ENCODE data around the gene AP2B1. TPM values are rescaled to one million over a fixed set of nuclear protein-coding genes. Genes with fewer than 3 reads are reported as not detected.

Gene AP2B1
- total RNA-seq, 2 experiments from 2014 or later, result 166 to 184 TPM

DNA sequence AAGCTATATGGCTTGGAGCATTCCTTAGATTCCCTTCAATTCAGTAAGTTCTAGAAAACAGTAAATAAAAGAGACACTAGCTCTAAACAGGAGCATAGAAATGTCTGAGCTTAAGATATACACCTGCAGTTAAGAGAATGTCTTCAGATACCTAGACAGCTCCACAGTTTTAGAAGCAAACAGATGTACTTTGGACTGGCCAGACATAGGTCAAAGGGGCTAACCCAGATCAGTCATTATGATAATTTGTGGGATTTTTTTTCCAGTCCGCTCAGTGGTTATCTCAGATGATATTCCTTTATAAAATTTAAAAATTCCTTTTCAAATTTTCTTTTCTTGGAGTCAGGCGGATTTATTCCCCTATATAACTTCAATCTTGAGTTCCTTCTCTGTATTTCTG is 78.5 kb downstream of the AP2B1 start:
- Mint-ChIP-seq H3K4me3 (no peak overlapping the region), H3K27me3 (no peaks in the 10 kb centered on the region), H3K36me3 (peaks cover 16% of the 10 kb centered on the region), H3K27ac (no peak overlapping the region), H3K4me1 (no peaks in the 10 kb centered on the region), H3K9me3 (ENCODE audit: low read depth) (no peaks in the 10 kb centered on the region)
- ATAC-seq (no peak), DNase-seq (no peak)
- CTCF ChIA-PET, result interaction anchor here (0.8 to 1.0 kb wide), 2 partner anchors 24 to 52 kb away, joined by 3 read pairs; no protein-coding TSS in a partner anchor

GRCh38 chr17:35666070-35666469 is 78.9 kb downstream of the AP2B1 start:
- H3K4me3 Mint-ChIP-seq, result no peak overlapping the region
- no peaks in the 10 kb centered on the region for H3K4me1 Mint-ChIP-seq
- H3K9me3 Mint-ChIP-seq (ENCODE audit: low read depth), result no peaks in the 10 kb centered on the region
- no peak overlapping the region for H3K27ac Mint-ChIP-seq
- ATAC-seq (no peak), DNase-seq (no peak)
- CTCF ChIA-PET, result interaction anchor here (0.8 to 1.0 kb wide), 2 partner anchors 24 to 53 kb away, joined by 3 read pairs; no protein-coding TSS in a partner anchor
- peaks cover 20% of the 10 kb centered on the region for H3K36me3 Mint-ChIP-seq
- H3K27me3 Mint-ChIP-seq, result no peaks in the 10 kb centered on the region

DNA sequence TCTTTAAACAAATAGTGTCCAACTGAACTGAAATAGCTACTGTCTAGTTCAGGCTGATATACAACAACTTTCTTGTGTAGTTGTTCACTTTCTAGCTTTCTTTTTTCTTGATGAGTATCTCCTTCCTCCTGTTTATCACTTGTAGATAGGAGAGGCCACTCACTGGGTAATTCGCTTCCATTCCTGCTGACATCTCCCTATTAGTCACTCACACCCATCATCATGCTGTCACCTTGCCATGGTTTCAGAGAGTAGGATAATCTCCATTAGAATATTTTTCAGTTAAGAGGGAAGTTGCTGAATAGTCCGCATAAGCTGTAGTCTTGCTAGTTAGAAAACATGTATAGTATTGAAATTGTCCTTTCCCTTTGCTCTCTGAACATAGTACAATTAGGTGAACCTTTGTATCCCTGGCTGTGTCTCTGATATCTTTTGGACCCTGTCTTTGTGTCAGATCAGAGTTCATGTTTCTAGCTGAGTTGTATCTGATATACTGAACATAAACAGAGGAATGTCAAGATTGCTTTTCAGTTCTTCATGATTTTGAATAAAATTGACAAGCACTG is 79.9 kb downstream of the AP2B1 start:
- CTCF ChIA-PET, result interaction anchor here (1.2 to 1.3 kb wide), 2 partner anchors 80 to 96 kb away, joined by 4 read pairs; no protein-coding TSS in a partner anchor
- Mint-ChIP-seq H3K27ac (no peak overlapping the region), H3K4me3 (no peak overlapping the region), H3K27me3 (no peaks in the 10 kb centered on the region), H3K4me1 (no peaks in the 10 kb centered on the region), H3K36me3 (peaks cover 27% of the 10 kb centered on the region), H3K9me3 (ENCODE audit: low read depth) (no peaks in the 10 kb centered on the region)
- DNase-seq (no peak), ATAC-seq (no peak)

DNA sequence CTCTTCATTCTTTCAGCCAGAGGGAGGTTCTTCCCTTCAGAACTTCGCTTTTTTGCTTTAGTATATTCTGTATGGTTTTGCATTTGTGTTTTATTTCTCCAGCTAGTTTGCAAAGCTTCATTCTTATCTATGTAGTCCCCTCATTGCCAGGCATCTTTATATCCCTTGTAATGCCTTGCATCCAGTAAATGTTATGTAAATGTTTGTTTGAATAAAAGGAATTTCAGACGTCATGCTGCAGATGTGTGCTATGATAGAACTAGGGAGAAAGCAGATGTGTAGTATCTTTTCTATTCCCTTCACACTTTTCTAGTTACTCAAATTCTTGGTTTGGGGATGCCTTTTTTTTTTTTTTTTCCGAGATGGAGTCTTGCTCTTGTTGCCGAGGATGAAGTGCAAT is 81.7 kb downstream of the AP2B1 start:
- Mint-ChIP-seq H3K27ac (no peak overlapping the region), H3K4me1 (no peaks in the 10 kb centered on the region), H3K4me3 (no peak overlapping the region), H3K27me3 (no peaks in the 10 kb centered on the region), H3K9me3 (ENCODE audit: low read depth) (no peaks in the 10 kb centered on the region), H3K36me3 (peaks cover 27% of the 10 kb centered on the region)
- DNase-seq (no peak), ATAC-seq (no peak)
- CTCF ChIA-PET, result interaction anchor here (0.6 to 0.7 kb wide), 2 partner anchors 494 to 1055 kb away, joined by 3 read pairs; no protein-coding TSS in a partner anchor

DNA sequence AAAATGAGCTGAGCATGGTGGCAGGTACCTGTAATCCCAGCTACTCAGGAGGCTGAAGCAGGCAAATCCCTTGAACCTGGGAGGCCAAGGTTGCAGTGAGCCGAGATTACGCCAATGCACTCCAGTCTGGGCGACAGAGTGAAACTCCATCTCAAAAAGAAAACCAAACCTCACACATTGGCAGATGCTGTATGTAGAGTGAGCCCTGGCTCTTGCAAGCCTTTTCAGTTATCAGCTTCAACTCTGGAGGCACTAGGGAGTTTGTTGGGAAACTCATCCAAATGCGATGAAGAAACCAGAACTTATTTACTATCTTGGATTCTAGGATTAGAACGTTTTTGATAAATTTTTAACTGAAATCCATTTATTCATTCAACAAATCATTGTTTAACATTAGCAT is 87.4 kb downstream of the AP2B1 start:
- ATAC-seq (no peak), DNase-seq (no peak)
- Mint-ChIP-seq H3K27ac (no peak overlapping the region), H3K9me3 (ENCODE audit: low read depth) (no peaks in the 10 kb centered on the region), H3K4me1 (peaks cover 17% of the 10 kb centered on the region), H3K4me3 (no peak overlapping the region), H3K27me3 (no peaks in the 10 kb centered on the region), H3K36me3 (peaks cover 44% of the 10 kb centered on the region)
- CTCF ChIA-PET, result interaction anchor here (1.0 to 1.4 kb wide), 4 partner anchors 61 to 175 kb away, joined by 3 to 4 read pairs (median 3); no protein-coding TSS in a partner anchor

DNA sequence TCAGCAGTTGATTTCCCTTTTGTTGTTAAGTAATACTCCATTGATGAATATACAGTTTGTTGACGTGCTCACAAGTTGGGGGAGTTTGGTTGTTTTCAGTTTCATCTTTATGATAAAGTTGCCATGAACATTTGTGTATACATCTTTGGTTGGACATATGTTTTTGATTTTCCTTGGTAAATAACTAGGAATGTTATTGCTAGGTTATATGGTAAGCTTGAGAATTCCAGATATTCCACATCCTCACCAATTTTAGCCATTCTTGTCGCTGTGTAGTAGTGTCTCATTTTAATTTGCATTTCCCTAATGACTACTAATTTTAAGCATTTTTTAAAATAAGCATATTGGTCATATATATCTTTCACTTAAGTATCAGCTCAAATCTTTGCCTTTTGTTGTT is 89.3 kb downstream of the AP2B1 start:
- H3K9me3 Mint-ChIP-seq (ENCODE audit: low read depth), result no peaks in the 10 kb centered on the region
- H3K27me3 Mint-ChIP-seq, result no peaks in the 10 kb centered on the region
- H3K4me3 Mint-ChIP-seq, result no peak overlapping the region
- peaks cover 18% of the 10 kb centered on the region for H3K4me1 Mint-ChIP-seq
- H3K36me3 Mint-ChIP-seq, result peaks cover 44% of the 10 kb centered on the region
- DNase-seq (no peak), ATAC-seq (no peak)
- CTCF ChIA-PET, result no interaction called here
- no peak overlapping the region for H3K27ac Mint-ChIP-seq

DNA sequence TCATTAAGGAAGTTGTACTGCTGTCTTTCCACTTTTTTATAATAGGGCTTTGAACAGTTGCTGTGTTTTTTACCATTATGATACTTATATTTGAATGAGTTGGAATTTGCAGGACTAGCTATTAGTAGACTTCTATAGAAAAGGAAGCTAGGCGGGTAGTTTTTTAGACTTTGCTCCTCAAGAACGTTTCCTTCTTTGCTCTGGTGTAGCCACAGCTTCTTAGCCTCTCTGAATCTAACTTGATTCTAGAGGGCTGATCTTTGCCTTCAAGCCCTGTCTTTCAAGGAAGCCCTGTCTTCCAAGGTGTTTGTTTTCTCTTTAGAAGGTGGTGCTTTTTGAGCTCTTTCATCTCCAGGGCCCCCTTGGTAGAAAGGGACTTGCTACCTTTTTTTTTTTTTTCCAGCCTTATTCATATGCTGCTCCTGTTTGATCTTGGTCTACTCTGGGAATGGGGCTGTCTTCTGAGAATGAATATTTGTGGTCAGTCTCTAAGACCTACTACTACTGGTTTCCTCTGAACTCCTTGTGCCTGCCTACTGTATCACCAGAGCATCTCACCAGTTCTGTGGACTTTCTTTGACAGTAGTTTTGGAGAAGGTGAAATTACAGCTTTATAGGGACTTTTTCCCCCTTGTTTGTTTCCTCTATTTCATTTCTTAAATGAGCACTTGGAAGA is 92.0 kb downstream of the AP2B1 start:
- no peaks in the 10 kb centered on the region for H3K9me3 Mint-ChIP-seq (ENCODE audit: low read depth)
- CTCF ChIA-PET, result interaction anchor here (1.0 to 1.7 kb wide), 3 partner anchors 31 to 85 kb away, joined by 3 to 7 read pairs (median 3); no protein-coding TSS in a partner anchor
- no peak overlapping the region for H3K4me3 Mint-ChIP-seq
- DNase-seq, result no peak
- H3K36me3 Mint-ChIP-seq, result peaks cover 39% of the 10 kb centered on the region
- no peaks in the 10 kb centered on the region for H3K27me3 Mint-ChIP-seq
- no peak overlapping the region for H3K27ac Mint-ChIP-seq
- peaks cover 18% of the 10 kb centered on the region for H3K4me1 Mint-ChIP-seq
- ATAC-seq, result peak; percentile 27

- H3K36me3 Mint-ChIP-seq, result peaks cover 48% of the 10 kb centered on the region
- DNase-seq (no peak), ATAC-seq (no peak)
- H3K27ac Mint-ChIP-seq, result no peak overlapping the region
- H3K9me3 Mint-ChIP-seq (ENCODE audit: low read depth), result no peaks in the 10 kb centered on the region
- H3K4me3 Mint-ChIP-seq, result no peak overlapping the region
- no peaks in the 10 kb centered on the region for H3K27me3 Mint-ChIP-seq
- peaks cover 11% of the 10 kb centered on the region for H3K4me1 Mint-ChIP-seq
- CTCF ChIA-PET, result interaction anchor here (1.1 kb wide), 1 partner anchor 70 kb away, joined by 3 read pairs; no protein-coding TSS in a partner anchor
Measured at GRCh38 chr17:35683591-35683990, 96.5 kb downstream of the AP2B1 start.

GRCh38 chr17:35684055-35684802 is 97.1 kb downstream of the AP2B1 start:
- peaks cover 45% of the 10 kb centered on the region for H3K36me3 Mint-ChIP-seq
- H3K27ac Mint-ChIP-seq, result no peak overlapping the region
- H3K4me1 Mint-ChIP-seq, result peaks cover 4% of the 10 kb centered on the region
- H3K4me3 Mint-ChIP-seq, result no peak overlapping the region
- CTCF ChIA-PET, result interaction anchor here (1.1 kb wide), 1 partner anchor 71 kb away, joined by 3 read pairs; no protein-coding TSS in a partner anchor
- no peak for ATAC-seq
- no peaks in the 10 kb centered on the region for H3K9me3 Mint-ChIP-seq (ENCODE audit: low read depth)
- no peak for DNase-seq
- no peaks in the 10 kb centered on the region for H3K27me3 Mint-ChIP-seq

- no peak for DNase-seq
Measured at GRCh38 chr17:35692512-35693210, 105.5 kb downstream of the AP2B1 start.

DNA sequence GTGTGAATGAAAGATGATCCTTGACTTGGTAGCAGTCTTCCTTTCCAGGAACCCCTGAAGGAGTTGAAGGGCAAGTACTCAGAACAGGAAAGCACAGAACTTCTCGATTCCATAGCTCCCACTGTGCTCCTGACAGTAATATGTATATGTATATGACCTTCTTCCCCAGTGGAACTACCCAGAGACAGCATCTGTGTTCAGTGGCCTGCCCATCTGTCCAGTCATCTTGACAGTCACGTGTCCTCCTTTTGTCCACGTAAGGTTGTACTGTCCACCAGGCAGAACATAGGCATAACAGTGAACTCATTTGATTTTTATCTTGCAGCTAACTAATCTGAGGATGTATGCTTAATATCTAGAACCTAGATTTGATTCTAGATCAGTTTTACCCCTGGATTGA is 106.5 kb downstream of the AP2B1 start:
- DNase-seq (no peak), ATAC-seq (no peak)
- CTCF ChIA-PET, result interaction anchor here (1.5 kb wide), 1 partner anchor 26 kb away, joined by 4 read pairs; no protein-coding TSS in a partner anchor
- H3K9me3 Mint-ChIP-seq (ENCODE audit: low read depth), result no peaks in the 10 kb centered on the region
- no peaks in the 10 kb centered on the region for H3K27me3 Mint-ChIP-seq
- no peaks in the 10 kb centered on the region for H3K4me1 Mint-ChIP-seq
- H3K36me3 Mint-ChIP-seq, result peaks cover 44% of the 10 kb centered on the region
- H3K27ac Mint-ChIP-seq, result no peak overlapping the region
- no peak overlapping the region for H3K4me3 Mint-ChIP-seq

More at GRCh38 chr17:35692512-35693210, 105.5 kb downstream of the AP2B1 start:
- no peak for ATAC-seq
- H3K4me1 Mint-ChIP-seq, result no peaks in the 10 kb centered on the region
- no peaks in the 10 kb centered on the region for H3K9me3 Mint-ChIP-seq (ENCODE audit: low read depth)
- no peak overlapping the region for H3K27ac Mint-ChIP-seq
- H3K4me3 Mint-ChIP-seq, result no peak overlapping the region
- H3K36me3 Mint-ChIP-seq, result peaks cover 52% of the 10 kb centered on the region
- CTCF ChIA-PET, result interaction anchor here (1.5 kb wide), 1 partner anchor 27 kb away, joined by 4 read pairs; no protein-coding TSS in a partner anchor
- no peaks in the 10 kb centered on the region for H3K27me3 Mint-ChIP-seq

DNA sequence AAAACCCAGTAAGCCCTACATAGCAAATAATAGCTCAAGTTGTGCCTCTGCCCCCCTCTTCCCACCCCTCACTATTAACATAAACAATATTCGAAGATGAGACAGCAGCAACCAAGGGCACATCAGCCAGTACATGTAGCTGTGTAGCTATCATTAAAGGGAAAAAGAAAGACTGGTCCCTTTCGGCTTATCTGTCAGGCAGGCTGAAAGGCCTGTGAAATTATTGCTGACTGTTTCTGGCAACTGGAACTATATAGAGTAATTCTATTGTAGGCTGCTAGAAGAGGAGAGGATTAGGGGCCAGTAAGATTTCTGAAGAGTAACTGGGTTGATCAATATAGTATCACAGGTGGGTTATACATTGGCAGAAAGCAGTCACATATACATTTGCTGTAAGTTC is 107.8 kb downstream of the AP2B1 start:
- no peak for ATAC-seq
- no peak for DNase-seq
- H3K4me3 Mint-ChIP-seq, result no peak overlapping the region
- H3K4me1 Mint-ChIP-seq, result no peaks in the 10 kb centered on the region
- peaks cover 43% of the 10 kb centered on the region for H3K36me3 Mint-ChIP-seq
- CTCF ChIA-PET, result interaction anchor here (0.6 to 1.1 kb wide), 3 partner anchors 69 to 99 kb away, joined by 3 to 4 read pairs (median 3); no protein-coding TSS in a partner anchor
- H3K27ac Mint-ChIP-seq, result no peak overlapping the region
- H3K27me3 Mint-ChIP-seq, result no peaks in the 10 kb centered on the region
- no peaks in the 10 kb centered on the region for H3K9me3 Mint-ChIP-seq (ENCODE audit: low read depth)

DNA sequence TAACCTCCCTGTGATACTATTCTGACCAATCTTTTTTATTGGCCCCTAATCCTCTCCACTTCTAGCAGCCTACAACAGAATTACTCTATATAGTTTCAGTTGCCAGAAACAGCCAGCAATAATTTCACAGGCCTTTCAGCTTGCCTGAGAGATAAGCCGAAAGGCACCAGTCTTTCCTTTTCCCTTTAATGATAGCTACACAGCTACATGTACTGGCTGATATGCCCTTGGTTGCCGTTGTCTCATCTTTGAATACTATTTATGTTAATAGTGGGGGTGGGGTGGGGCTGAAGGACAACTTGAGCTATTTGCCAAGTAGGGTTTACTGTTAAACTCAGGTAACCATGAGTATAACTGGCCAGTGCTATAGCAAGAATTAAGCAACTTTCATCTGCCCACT is 108.5 kb downstream of the AP2B1 start:
- CTCF ChIA-PET, result interaction anchor here (0.8 to 1.1 kb wide), 2 partner anchors 52 to 69 kb away, joined by 3 read pairs; no protein-coding TSS in a partner anchor
- DNase-seq (no peak), ATAC-seq (no peak)
- H3K9me3 Mint-ChIP-seq (ENCODE audit: low read depth), result no peaks in the 10 kb centered on the region
- no peak overlapping the region for H3K4me3 Mint-ChIP-seq
- peaks cover 39% of the 10 kb centered on the region for H3K36me3 Mint-ChIP-seq
- H3K4me1 Mint-ChIP-seq, result no peaks in the 10 kb centered on the region
- no peak overlapping the region for H3K27ac Mint-ChIP-seq
- H3K27me3 Mint-ChIP-seq, result no peaks in the 10 kb centered on the region

All from activated CD8-positive, alpha-beta memory T cell treated with anti-CD3 and anti-CD28 coated beads, Interleukin-2, amount 10 ng/mL, durations not matched to agents 7 days and 5 days (primary cell).